OCI-LY1 (cell line): ENCODE data around the gene CACNA2D3.

Experiments used
- H2AFZ ChIP-seq: fragments of 200-600 bp; sonication (generic), shearing (Covaris generic); 2 replicates; pipeline ENCODE4 v1.6.0; 2014; ENCODE audit warnings: antibody characterized with exemption, mild to moderate bottlenecking, low read length
- H3F3A ChIP-seq: fragments of 200-600 bp; sonication (generic), shearing (Covaris generic); 2 replicates; pipeline ENCODE4 v1.6.0; 2014; ENCODE audit warnings: mild to moderate bottlenecking, antibody characterized with exemption, low read length, moderate library complexity; ENCODE audit not compliant: insufficient read depth
- H3K27ac ChIP-seq: fragments of 200-600 bp; sonication (generic); 2 replicates; pipeline ENCODE4 v1.5.1; 2014; ENCODE audit warnings: low read length, mixed run types, mild to moderate bottlenecking, low read depth; ENCODE audit not compliant: poor library complexity, severe bottlenecking
- H3K27me3 ChIP-seq: fragments of 200-600 bp; sonication (generic); 2 replicates; pipeline ENCODE4 v1.6.0; 2014; ENCODE audit warnings: antibody characterized with exemption, mild to moderate bottlenecking, low read length, moderate library complexity; ENCODE audit not compliant: insufficient read depth
- H3K36me3 ChIP-seq: fragments of 200-600 bp; sonication (generic); 2 replicates; pipeline ENCODE4 v1.6.1; 2014; ENCODE audit warnings: mild to moderate bottlenecking, antibody characterized with exemption, low read length, moderate library complexity, mixed read lengths; ENCODE audit not compliant: insufficient read depth
- H3K4me1 ChIP-seq: fragments of 200-600 bp; sonication (generic); 2 replicates; pipeline ENCODE4 v1.5.1; 2014; ENCODE audit warnings: mild to moderate bottlenecking, low read length, moderate library complexity; ENCODE audit not compliant: insufficient read depth, severe bottlenecking
- H3K4me2 ChIP-seq: fragments of 200-600 bp; sonication (generic), shearing (Covaris generic); 2 replicates; pipeline ENCODE4 v1.6.1; 2014; ENCODE audit warnings: low read length
- H3K4me3 ChIP-seq: fragments of 200-600 bp; sonication (generic); 2 replicates; pipeline ENCODE4 v1.5.1; 2014; ENCODE audit warnings: low read length, low read depth, mild to moderate bottlenecking, mixed read lengths; ENCODE audit not compliant: poor library complexity, severe bottlenecking
- H3K79me2 ChIP-seq: fragments of 200-600 bp; shearing (Covaris generic); 2 replicates; pipeline ENCODE4 v1.6.1; 2016; ENCODE audit warnings: mixed run types, low read length, mixed read lengths; ENCODE audit not compliant: insufficient read depth
- H3K9ac ChIP-seq: fragments of 200-600 bp; sonication (generic), shearing (Covaris generic); 2 replicates; pipeline ENCODE4 v1.6.1; 2014; ENCODE audit warnings: mild to moderate bottlenecking, low read length, mixed read lengths
- H3K9me2 ChIP-seq: fragments of 200-600 bp; sonication (generic), shearing (Covaris generic); 2 replicates; pipeline ENCODE4 v1.6.1; 2014; ENCODE audit warnings: low read depth, mild to moderate bottlenecking, low read length, mixed read lengths
- H3K9me3 ChIP-seq: fragments of 200-600 bp; shearing (Covaris generic); 2 replicates; pipeline ENCODE4 v1.6.1; 2014; ENCODE audit warnings: low read length, mixed read lengths
- H4K20me1 ChIP-seq: fragments of 200-600 bp; sonication (generic), shearing (Covaris generic); 2 replicates; pipeline ENCODE4 v1.6.0; 2016; ENCODE audit warnings: mild to moderate bottlenecking, low read length; ENCODE audit not compliant: insufficient read depth
- EZH2 ChIP-seq: fragments of 200-600 bp; sonication (generic), shearing (Covaris generic); IDR thresholded peaks from 2 replicates; pipeline ENCODE4 v1.8.0; 2017; ENCODE audit warnings: borderline replicate concordance, mixed run types, mild to moderate bottlenecking, antibody characterized with exemption, low read length, moderate library complexity, mixed read lengths
- TF ChIP-seq, protein P1 (sequence below): fragments of 200-600 bp; sonication (generic), shearing (Covaris generic); IDR thresholded peaks from 2 replicates; pipeline ENCODE4 v1.5.1; 2017; ENCODE audit warnings: mild to moderate bottlenecking, antibody characterized with exemption, low read length, moderate library complexity, mixed read lengths

Gene CACNA2D3

DNA sequence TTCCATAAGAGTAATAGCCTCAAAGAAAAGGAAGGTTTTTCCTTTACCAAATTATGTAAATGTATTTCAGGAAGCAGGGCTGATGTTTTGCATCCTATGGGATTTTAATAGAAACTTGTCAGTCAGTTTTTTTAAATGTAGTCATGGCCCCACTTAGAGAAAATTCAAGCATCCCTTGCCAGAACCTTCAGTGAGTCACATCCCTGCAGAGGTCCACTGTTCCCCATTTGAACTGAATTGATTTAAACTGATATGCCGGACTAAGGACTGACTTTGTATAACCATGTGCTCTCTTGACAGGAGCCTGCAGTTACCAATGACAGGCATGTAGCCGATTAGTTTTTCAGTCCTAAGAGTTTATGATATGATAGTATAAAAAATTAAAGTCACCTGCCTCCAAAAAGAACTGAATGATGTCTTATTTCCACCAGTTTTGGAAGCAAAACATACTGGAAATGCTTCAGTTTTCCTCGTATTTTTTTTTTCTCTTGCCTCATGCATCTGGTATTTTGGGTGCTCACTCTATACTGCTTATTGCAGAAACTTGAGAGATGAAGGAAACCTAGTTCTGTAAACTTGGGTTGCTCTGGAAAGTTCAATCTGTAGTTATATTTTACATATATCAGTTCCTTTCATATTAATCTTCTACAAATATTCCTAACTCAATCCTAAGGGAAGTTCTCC lies 774.8 kb downstream of the CACNA2D3 start:
- no peak overlapping the region for H2AFZ ChIP-seq
- H3K4me3 ChIP-seq = no peak overlapping the region
- no peaks in the 10 kb centered on the region for H3K4me1 ChIP-seq
- H3K36me3 ChIP-seq = no peaks in the 10 kb centered on the region
- no peak overlapping the region for H3K4me2 ChIP-seq
- TF ChIP-seq EZH2 = no peak
- TF ChIP-seq, protein P1, sequence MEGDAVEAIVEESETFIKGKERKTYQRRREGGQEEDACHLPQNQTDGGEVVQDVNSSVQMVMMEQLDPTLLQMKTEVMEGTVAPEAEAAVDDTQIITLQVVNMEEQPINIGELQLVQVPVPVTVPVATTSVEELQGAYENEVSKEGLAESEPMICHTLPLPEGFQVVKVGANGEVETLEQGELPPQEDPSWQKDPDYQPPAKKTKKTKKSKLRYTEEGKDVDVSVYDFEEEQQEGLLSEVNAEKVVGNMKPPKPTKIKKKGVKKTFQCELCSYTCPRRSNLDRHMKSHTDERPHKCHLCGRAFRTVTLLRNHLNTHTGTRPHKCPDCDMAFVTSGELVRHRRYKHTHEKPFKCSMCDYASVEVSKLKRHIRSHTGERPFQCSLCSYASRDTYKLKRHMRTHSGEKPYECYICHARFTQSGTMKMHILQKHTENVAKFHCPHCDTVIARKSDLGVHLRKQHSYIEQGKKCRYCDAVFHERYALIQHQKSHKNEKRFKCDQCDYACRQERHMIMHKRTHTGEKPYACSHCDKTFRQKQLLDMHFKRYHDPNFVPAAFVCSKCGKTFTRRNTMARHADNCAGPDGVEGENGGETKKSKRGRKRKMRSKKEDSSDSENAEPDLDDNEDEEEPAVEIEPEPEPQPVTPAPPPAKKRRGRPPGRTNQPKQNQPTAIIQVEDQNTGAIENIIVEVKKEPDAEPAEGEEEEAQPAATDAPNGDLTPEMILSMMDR = no peak
- no peak overlapping the region for H3K27ac ChIP-seq
- H3K9me2 ChIP-seq = no peaks in the 10 kb centered on the region
- no peaks in the 10 kb centered on the region for H3K79me2 ChIP-seq
- no peaks in the 10 kb centered on the region for H3F3A ChIP-seq
- H3K9me3 ChIP-seq = no peaks in the 10 kb centered on the region
- H4K20me1 ChIP-seq = no peaks in the 10 kb centered on the region
- no peaks in the 10 kb centered on the region for H3K27me3 ChIP-seq
- H3K9ac ChIP-seq = no peak overlapping the region

DNA sequence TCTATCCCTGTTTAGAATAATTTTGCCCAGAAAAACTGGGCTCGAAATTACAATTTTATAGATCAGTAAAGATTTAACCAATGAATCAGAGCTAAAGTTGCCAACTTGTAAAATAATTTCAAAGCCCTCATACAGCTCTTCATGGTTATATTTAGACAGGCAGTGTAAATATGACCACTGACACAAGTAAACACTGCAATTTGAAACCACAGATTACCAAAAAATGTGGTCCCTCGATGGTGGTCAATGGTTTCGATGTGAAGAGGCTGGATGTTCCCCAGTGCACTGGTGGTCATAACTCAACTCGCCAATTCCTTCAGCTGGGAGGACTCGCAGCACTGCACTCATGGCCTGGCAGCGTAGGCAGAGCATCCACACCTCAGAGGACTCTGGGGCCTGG lies 776.9 kb downstream of the CACNA2D3 start:
- no peak overlapping the region for H3K4me2 ChIP-seq
- TF ChIP-seq EZH2 = no peak
- TF ChIP-seq, protein P1 = no peak

DNA sequence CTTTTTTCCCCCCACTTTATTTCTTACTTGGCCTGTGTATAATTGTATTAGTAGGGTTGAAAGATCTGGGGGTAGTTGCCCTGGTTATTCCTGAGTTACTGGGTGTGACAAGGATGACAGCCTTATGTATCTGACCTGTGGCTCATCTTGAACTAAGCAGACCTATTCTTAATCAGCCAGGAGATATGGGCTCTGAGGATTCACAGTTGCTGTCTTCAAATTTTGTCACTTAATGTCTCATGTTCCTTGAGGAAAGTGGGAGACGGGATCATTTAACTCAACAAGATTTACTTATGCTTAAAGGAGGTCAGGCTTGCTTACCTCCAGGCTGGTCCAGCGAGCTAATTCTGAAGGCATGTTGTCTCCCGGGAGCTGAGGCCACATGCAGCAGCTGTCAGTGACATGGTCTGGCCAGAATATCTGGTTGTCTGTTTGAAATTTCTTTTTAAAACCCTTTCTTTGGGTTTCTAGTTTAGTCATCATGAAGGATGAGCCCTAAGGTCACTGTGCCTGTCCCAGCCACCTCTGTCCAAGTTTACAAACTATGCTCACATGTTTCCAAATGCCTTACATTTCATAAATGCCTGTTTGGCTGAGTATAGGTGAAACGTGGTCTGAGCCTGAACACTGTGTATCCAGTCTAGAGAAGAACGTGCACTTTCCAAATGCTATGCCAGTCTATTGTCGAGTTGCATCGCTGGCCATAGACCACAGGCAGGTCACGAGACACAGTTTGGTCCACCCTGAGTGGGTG lies 778.7 kb downstream of the CACNA2D3 start:
- H3K36me3 ChIP-seq = no peaks in the 10 kb centered on the region
- H3K27ac ChIP-seq = no peak overlapping the region
- H2AFZ ChIP-seq = no peak overlapping the region
- H3K4me3 ChIP-seq = no peak overlapping the region
- no peaks in the 10 kb centered on the region for H3F3A ChIP-seq
- no peaks in the 10 kb centered on the region for H4K20me1 ChIP-seq
- no peaks in the 10 kb centered on the region for H3K27me3 ChIP-seq
- H3K4me2 ChIP-seq = no peak overlapping the region
- H3K4me1 ChIP-seq = no peaks in the 10 kb centered on the region
- no peaks in the 10 kb centered on the region for H3K9me3 ChIP-seq
- no peaks in the 10 kb centered on the region for H3K79me2 ChIP-seq
- H3K9ac ChIP-seq = no peak overlapping the region
- TF ChIP-seq, protein P1 = no peak
- no peak for TF ChIP-seq EZH2
- no peaks in the 10 kb centered on the region for H3K9me2 ChIP-seq

More for the DNA sequence above, 776.9 kb downstream of the CACNA2D3 start:
- H3K9me2 ChIP-seq = no peaks in the 10 kb centered on the region
- H3K4me1 ChIP-seq = no peaks in the 10 kb centered on the region
- no peaks in the 10 kb centered on the region for H3K79me2 ChIP-seq
- H3K9me3 ChIP-seq = no peaks in the 10 kb centered on the region
- no peak overlapping the region for H2AFZ ChIP-seq
- no peak overlapping the region for H3K9ac ChIP-seq
- no peaks in the 10 kb centered on the region for H3K27me3 ChIP-seq
- H3K36me3 ChIP-seq = no peaks in the 10 kb centered on the region
- H4K20me1 ChIP-seq = no peaks in the 10 kb centered on the region
- H3K4me3 ChIP-seq = no peak overlapping the region
- no peak overlapping the region for H3K27ac ChIP-seq
- H3F3A ChIP-seq = no peaks in the 10 kb centered on the region
